OCI-LY7 (cell line): Measurements from ENCODE around the gene ZBP1.

Experiments
- CTCF ChIP-seq: fragments of 200-600 bp; sonication (generic); conservative IDR thresholded peaks from 2 replicates; pipeline ENCODE4 v1.5.1; 2014; ENCODE audit warnings: mild to moderate bottlenecking, antibody characterized with exemption, low read length, moderate library complexity, mixed read lengths
- EZH2phosphoT487 ChIP-seq: fragments of 200-600 bp; sonication (generic); IDR thresholded peaks from 2 replicates; pipeline ENCODE4 v1.6.1; 2018; ENCODE audit warnings: low read depth, borderline replicate concordance, mild to moderate bottlenecking, mixed run types, antibody characterized with exemption, low read length, moderate library complexity, mixed read lengths

- TF ChIP-seq CTCF (no peak), EZH2phosphoT487 (no peak)
Observed at GRCh38 chr20:57580478-57581201, 39.6 kb downstream of the ZBP1 start.
